Measurements from ENCODE around the gene ARID4B.

Gene ARID4B

DNA sequence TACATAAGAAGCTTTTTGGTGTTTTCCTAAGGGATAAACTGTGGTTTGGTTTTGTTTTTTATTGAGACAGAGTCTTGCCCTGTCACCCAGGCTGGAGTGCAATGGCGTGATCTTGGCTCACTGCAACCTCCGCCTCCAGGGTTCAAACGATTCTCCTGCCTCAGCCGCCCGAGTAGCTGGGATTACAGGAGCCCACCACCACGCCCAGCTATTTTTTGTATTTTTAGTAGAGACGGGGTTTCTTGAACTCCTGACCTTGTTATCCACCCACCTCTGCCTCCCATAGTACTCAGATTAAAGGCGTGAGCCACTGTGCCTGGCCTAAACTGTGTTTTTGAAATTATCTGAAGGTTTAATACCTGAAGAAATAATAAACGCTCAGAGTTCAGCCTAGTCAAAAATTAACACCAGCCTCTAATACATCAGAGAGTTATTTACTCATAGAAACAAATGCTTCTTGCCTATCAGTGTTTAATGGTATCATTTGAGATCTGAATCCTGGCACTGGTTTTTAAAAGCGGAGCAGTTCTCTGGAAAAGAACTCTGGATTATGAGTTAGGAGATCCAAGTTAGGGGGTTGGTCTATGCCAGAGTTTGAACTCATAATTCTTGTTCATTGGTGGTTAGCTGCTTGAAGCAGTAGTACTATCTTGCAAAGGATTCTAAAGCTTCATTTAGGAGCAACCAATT, 28.7 kb downstream of the ARID4B start:
- Histone ChIP-seq H3K27me3 (ENCODE audit: insufficient read depth, low read length, poor library complexity, severe bottlenecking) (no peaks in the 10 kb centered on the region), H3K4me1 (ENCODE audit: insufficient read depth, low read length, poor library complexity, severe bottlenecking) (peaks cover 40% of the 10 kb centered on the region), H3K9me3 (ENCODE audit: insufficient read depth, low read depth, low read length) (peaks cover 4% of the 10 kb centered on the region; the same call in 1 of the 2 replicates), H3F3A (ENCODE audit: low read depth) (peaks cover 23% of the 10 kb centered on the region), H3K4me3 (ENCODE audit: low read length, poor library complexity, severe bottlenecking) (no peak overlapping the region), H2AFZ (ENCODE audit: low read length) (no peak overlapping the region), H3K4me2 (ENCODE audit: low read depth, low read length, poor library complexity, severe bottlenecking) (peak overlapping the region; percentile 52), H3K36me3 (ENCODE audit: insufficient read depth, low read length) (peaks cover 9% of the 10 kb centered on the region; the same call in 1 of the 2 replicates), H3K79me2 (ENCODE audit: insufficient read depth, low read length) (peaks cover 89% of the 10 kb centered on the region), H3K9me2 (replicated peaks; ENCODE audit: low read depth, low read length) (no peaks in the 10 kb centered on the region), H4K20me1 (ENCODE audit: insufficient read depth, low read length, poor library complexity, severe bottlenecking) (peaks cover 73% of the 10 kb centered on the region), H3K9ac (ENCODE audit: low read depth, low read length, poor library complexity, severe bottlenecking) (peak overlapping the region; percentile 39)
- TF ChIP-seq EZH2phosphoT487 (IDR thresholded peaks at IDR 0.05; ENCODE audit: borderline replicate concordance): no peak

GRCh38 chr1:235298758-235299157, 29.2 kb downstream of the ARID4B start:
- Histone ChIP-seq H3K4me2 (ENCODE audit: low read depth, low read length, poor library complexity, severe bottlenecking) (peak overlapping the region; percentile 52), H4K20me1 (ENCODE audit: insufficient read depth, low read length, poor library complexity, severe bottlenecking) (peaks cover 72% of the 10 kb centered on the region), H3K27me3 (ENCODE audit: insufficient read depth, low read length, poor library complexity, severe bottlenecking) (no peaks in the 10 kb centered on the region), H3K9me2 (replicated peaks; ENCODE audit: low read depth, low read length) (no peaks in the 10 kb centered on the region), H3K4me1 (ENCODE audit: insufficient read depth, low read length, poor library complexity, severe bottlenecking) (peaks cover 35% of the 10 kb centered on the region), H3K9me3 (ENCODE audit: insufficient read depth, low read depth, low read length) (peaks cover 4% of the 10 kb centered on the region; the same call in 1 of the 2 replicates), H3K36me3 (ENCODE audit: insufficient read depth, low read length) (peaks cover 9% of the 10 kb centered on the region; the same call in 1 of the 2 replicates), H3K4me3 (ENCODE audit: low read length, poor library complexity, severe bottlenecking) (no peak overlapping the region), H2AFZ (ENCODE audit: low read length) (no peak overlapping the region), H3K79me2 (ENCODE audit: insufficient read depth, low read length) (peaks cover 89% of the 10 kb centered on the region), H3F3A (ENCODE audit: low read depth) (peaks cover 23% of the 10 kb centered on the region), H3K9ac (ENCODE audit: low read depth, low read length, poor library complexity, severe bottlenecking) (peak overlapping the region; percentile 39)
- TF ChIP-seq, protein P1, sequence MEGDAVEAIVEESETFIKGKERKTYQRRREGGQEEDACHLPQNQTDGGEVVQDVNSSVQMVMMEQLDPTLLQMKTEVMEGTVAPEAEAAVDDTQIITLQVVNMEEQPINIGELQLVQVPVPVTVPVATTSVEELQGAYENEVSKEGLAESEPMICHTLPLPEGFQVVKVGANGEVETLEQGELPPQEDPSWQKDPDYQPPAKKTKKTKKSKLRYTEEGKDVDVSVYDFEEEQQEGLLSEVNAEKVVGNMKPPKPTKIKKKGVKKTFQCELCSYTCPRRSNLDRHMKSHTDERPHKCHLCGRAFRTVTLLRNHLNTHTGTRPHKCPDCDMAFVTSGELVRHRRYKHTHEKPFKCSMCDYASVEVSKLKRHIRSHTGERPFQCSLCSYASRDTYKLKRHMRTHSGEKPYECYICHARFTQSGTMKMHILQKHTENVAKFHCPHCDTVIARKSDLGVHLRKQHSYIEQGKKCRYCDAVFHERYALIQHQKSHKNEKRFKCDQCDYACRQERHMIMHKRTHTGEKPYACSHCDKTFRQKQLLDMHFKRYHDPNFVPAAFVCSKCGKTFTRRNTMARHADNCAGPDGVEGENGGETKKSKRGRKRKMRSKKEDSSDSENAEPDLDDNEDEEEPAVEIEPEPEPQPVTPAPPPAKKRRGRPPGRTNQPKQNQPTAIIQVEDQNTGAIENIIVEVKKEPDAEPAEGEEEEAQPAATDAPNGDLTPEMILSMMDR (conservative IDR thresholded peaks at IDR 0.05; ENCODE audit: low read length): no peak
- no peak for TF ChIP-seq EZH2phosphoT487 (IDR thresholded peaks at IDR 0.05; ENCODE audit: borderline replicate concordance)

GRCh38 chr1:235297579-235297978, 30.4 kb downstream of the ARID4B start:
- Histone ChIP-seq H3K27me3 (ENCODE audit: insufficient read depth, low read length, poor library complexity, severe bottlenecking) (no peaks in the 10 kb centered on the region), H3K9ac (ENCODE audit: low read depth, low read length, poor library complexity, severe bottlenecking) (peak overlapping the region; percentile 42), H3K9me2 (replicated peaks; ENCODE audit: low read depth, low read length) (no peaks in the 10 kb centered on the region), H3K36me3 (ENCODE audit: insufficient read depth, low read length) (peaks cover 4% of the 10 kb centered on the region; the same call in 1 of the 2 replicates), H4K20me1 (ENCODE audit: insufficient read depth, low read length, poor library complexity, severe bottlenecking) (peaks cover 74% of the 10 kb centered on the region), H2AFZ (ENCODE audit: low read length) (no peak overlapping the region), H3K4me3 (ENCODE audit: low read length, poor library complexity, severe bottlenecking) (peak overlapping the region; percentile 65), H3K9me3 (ENCODE audit: insufficient read depth, low read depth, low read length) (peaks cover 4% of the 10 kb centered on the region; the same call in 1 of the 2 replicates), H3K4me1 (ENCODE audit: insufficient read depth, low read length, poor library complexity, severe bottlenecking) (peaks cover 35% of the 10 kb centered on the region), H3F3A (ENCODE audit: low read depth) (peaks cover 23% of the 10 kb centered on the region), H3K79me2 (ENCODE audit: insufficient read depth, low read length) (peaks cover 89% of the 10 kb centered on the region), H3K4me2 (ENCODE audit: low read depth, low read length, poor library complexity, severe bottlenecking) (peak overlapping the region; percentile 78)
- TF ChIP-seq EZH2phosphoT487 (IDR thresholded peaks at IDR 0.05; ENCODE audit: borderline replicate concordance): no peak
- TF ChIP-seq, protein P1 (conservative IDR thresholded peaks at IDR 0.05; ENCODE audit: low read length): no peak

Data from Loucy (cell line).